Activated CD4-positive, alpha-beta T cell treated with anti-CD3 and anti-CD28 coated beads, Interleukin-2, Interleukin-6, amounts not matched to agents 100 ng/mL and 50 ng/mL, durations not matched to agents 16 hours and 8 hours (primary cell): ENCODE data around the gene CPA4.
"Not testable (repeated sequence)": the region's sequence is repeated elsewhere in the genome, so short reads cannot be mapped to it uniquely, and the experiment has no call there.

ENCODE experiments used
- DNase-seq: peaks from one replicate; pipeline ENCODE4 v3.0.0-alpha.2; 2020

CPA4 gene

DNA sequence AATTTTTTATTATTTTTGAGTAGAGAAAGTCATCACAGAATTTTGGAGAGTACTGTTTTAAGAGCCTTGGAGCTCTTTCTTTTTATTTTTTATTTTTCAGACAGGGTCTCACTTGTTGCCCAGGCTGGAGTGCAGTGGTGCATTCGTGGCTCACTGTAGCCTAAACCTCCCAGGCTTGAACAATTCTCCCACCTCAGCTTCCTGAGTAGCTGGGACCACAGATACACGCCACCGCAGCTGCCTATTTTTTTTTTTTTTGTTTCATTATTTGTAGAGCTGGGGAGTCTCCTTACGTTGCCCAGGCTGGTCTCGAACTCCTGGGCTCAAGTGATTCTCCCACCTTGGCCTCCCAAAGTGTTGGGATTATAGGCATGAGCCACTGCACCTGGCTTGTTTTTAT, 10.6 kb downstream of the CPA4 start:
- no peak for DNase-seq

DNA sequence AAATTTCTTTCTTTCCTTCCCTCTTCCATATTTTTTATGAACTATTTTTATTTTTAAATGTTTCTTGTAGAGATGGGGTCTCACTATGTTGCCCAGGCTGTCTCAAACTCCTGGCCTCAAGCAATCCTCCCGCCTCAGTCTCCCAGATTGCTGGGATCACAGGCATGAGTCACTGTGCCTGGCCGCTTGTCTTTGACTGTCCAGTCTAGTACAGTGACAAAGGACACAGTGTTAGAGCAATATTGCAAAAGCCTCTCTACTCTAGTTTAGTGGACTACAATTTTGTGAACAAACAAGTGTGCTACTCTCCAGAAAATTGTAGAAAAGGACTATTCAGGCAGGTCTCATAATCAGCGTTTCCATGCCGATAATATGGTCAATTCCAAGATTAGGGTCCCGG, 11.0 kb downstream of the CPA4 start:
- DNase-seq: no peak

DNA sequence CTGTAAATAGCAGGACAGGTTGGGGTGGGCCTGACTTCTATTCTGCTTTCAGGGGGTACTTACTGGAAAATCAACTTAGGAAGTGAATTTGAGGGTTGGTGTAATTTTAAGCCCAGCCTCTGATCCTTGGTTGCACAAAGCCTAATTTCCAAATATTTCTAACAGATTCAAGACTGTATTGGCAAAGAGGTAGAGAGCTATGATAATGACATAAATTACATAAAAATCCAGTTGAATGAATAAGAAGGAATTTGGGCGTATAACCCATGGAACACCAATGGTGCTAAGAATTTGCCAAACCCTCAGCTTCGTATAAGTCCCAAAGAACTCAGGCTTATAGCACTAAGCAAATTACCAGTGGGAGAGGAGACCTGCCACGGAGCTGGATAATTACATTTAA, 11.9 kb downstream of the CPA4 start:
- no peak for DNase-seq

DNA sequence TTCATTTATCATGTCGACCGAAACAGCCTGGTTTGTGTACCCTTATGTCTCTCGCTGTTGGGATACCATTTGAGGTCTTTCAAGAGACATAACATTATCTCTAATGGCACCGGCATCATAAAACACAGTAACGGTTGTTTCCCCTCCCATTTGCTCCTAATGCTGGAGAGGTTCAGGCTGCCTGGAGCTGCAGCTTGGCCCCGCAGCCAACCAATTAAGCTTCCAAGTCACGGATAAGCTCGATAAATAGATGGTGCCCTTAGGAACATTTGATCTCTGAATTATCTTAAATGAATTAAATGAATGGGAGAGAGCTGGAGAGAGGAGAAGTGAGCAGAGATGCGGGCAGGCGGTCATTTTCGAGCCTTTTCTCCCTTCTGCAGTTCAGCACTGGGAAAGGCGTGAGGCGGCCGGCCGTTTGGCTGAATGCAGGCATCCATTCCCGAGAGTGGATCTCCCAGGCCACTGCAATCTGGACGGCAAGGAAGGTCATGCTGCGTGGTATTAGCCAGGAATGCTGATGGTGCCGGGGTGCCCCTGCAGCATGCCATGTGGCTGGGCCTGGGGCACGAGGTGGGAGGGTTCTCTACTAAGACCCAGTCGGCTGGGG, 12.6 kb downstream of the CPA4 start:
- DNase-seq: no peak

DNA sequence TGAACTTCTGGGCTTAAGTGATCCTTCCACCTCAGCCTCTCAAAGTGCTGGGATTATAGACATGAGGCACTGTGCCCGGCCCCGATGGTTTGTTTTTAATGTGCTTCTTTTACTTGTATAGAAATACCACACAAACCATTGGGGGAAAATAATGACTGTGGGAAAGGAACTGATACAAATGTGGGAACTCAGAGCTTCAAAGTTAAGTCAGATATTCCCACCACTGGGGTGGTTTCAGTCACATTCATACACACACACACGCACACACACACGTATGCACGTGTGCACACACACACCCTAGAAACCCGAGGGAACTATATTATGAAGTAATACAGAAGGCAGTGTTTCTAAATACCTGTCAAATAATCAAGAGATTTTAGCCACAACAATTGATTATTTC, 17.0 kb downstream of the CPA4 start:
- no peak for DNase-seq

DNA sequence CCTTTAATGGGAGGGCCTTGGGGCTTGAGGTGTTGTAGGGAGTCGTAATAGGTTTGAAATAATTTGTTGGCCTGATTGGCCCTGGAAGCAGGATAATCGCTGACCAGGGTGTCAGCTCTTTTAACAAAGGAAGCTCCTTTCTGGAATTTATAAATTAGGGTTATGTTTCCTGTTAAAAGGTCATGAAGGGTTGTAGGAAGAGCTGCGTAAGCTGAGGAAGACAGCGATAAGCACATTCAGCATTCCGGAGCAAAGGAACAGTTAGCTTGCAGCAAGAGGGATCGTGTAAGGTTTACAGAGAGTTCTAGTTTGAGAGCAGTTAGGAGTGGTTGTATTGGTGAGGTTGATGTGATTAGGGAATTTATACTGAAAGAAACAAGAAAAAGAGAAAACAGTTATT, 21.3 kb downstream of the CPA4 start:
- no peak for DNase-seq

DNA sequence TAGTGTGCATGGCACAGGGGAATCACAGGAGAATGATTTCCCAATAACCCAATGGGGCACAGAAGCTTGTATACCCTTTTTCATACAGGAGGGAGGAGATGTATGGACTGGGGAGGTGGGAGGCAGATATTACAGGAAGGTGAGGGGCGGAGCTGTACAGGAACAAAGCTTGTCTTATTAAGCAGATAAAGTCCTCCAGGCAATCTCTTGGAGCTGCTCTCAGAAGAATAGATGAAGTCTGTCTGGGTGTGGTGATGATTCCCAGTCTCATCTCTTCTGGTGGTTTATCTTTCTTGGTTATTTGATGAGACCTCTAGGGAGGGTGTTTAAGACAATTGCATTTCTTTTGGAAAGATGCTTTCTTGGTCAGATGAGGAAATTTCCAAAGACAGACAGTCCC, 26.6 kb downstream of the CPA4 start:
- no peak for DNase-seq

DNA sequence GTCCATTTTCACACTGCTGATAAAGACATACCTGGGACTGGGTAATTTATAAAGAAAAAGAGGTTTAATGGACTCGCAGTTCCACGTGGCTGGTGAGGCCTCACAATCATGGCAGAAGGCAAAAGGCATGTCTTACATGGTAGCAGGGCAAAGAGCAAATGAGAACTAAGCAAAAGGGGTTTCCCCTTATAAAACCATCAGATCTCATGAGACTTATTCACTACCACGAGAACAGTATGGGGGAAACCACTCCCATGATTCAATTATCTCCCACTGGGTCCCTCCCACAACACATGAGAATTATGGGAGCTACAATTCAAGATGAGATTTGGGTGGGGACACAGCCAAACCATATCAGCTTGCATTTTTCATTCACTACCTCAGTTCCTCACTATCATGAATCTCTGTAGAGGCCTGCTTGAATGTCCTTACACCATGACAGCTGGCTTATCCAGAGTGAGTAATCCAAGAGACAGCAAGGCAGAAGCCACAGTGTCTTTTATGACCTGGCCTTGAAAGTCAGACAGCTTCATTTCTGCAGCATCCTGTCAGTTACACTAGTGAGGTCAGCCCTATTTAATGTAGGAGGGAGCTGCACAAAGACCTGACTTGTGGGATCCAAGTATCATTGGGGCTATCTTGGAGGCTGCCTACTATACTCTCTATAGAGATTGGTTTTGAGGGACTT, 28.7 kb downstream of the CPA4 start:
- not testable (repeated sequence) for DNase-seq

DNA sequence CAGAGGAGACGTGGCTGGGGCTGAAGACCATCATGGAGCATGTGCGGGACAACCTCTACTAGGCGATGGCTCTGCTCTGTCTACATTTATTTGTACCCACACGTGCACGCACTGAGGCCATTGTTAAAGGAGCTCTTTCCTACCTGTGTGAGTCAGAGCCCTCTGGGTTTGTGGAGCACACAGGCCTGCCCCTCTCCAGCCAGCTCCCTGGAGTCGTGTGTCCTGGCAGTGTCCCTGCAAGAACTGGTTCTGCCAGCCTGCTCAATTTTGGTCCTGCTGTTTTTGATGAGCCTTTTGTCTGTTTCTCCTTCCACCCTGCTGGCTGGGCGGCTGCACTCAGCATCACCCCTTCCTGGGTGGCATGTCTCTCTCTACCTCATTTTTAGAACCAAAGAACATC, 29.7 kb downstream of the CPA4 start:
- no peak for DNase-seq

DNA sequence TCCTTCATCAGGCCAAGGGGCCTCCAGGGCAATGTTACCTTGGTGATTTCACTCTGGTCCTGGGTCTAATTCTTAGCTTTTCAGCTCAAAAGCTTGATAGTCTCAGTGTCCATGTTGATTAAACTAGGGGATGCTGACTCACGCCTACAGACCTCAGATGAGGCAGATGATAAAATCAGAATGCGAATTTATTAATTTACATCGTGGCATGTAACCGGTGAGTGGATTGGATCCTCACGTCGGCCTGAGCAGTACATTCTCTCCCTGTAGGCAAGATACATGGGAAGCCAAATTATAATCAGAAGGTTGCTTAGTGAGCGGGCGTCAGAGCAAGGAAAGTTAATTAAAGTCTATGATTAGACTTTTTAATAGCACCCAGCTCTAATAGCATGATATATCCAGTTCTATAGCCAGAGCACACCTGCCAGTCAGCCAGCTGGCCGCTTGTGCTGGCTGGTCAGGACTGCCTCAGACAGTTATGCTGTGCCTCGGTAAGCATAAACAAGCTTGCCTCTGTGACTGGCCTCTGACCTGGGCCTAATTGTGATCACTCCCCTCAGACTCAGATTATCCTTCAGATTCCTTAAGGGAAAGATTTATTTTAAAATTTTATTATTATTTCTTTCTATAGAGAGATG, 31.5 kb downstream of the CPA4 start:
- DNase-seq: no peak

DNA sequence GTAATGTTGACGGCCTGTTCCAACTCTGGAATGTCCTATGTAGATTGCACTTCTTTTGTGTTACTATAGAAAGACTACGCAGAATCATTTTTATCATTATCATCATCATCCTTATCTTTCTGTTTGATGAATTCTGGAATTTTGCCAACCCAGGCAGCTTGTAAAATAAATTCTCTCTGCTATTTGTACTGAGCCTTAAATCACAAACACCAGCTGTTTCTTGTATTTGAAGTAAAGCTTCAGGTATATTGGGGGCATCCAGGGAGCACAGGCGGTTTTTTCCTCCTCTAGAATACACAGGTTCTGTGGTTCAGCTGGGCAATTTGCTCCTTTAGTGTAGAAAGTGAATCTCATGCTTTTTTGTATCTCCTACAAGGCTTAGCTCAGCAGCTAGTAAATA, 36.7 kb downstream of the CPA4 start:
- no peak for DNase-seq

DNA sequence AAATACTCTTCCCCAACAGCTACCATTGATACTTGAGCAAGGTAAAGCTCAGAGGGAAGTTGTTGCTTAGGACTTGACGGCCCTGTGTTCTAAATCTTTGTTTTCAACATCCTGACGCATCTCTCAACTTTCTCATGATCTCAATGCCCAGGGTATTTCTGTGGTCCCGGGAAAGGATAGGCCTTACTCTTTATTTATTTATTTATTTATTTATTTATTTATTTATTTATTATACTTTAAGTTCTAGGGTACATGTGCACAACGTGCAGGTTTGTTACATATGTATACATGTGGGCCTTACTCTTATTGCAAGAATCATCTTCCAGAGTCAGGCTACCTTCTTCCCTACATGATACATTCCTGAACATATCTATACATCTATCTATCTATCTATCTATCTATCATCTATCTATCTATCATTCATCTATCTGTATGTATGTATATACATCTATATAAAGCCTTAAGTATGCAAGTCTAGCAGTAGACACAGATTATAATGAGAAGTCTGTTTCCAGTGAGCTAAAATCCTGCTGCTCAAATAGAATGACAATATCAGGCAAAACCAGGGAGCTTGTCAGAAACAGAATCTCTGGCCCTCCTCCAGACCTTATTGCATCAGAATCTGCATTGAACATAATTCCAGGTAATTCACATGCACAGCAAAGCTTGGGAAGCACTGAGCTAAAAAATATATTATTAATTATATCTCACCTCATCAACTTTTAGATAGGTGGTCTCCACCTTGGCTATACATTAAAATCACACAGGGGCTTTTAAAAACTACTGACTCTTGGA, 39.5 kb downstream of the CPA4 start:
- DNase-seq: no peak

DNA sequence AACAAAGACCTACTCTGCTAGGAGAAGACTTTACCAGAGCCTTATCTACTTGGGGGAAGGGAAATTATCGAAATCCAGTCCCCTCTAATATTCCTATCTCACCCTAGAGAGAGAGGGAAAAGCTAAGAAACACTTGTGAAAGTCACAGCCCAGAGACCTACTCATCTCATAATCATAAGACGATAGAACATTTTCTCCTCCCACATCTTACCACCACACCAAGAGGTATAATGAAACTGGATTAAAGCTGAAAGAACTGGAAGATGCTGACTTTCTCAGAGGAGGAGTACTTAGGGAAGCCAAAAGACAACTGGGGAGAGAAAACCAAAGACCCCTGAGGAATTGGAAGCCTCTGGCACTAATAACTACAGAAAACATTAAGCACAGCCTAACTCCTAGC, 40.9 kb downstream of the CPA4 start:
- no peak for DNase-seq

DNA sequence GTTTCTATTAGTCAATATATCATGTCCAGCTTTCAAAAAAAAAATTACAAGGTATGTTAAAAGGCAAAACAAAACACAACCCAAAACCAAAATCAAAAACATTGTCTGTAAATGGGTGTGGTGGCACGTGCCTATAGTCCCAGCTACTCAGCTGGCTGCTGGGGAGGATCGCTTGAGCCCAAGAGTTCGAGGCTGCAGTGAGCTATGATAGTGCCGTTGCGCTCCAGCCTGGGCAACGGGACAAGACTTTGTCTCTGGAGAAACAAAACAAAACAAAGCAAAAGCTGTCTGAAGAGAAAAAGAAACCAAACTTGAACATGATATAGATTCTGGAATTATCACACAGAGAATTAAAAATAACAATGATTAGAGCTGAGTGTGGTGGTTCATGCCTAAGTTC, 41.3 kb downstream of the CPA4 start:
- DNase-seq: no peak

DNA sequence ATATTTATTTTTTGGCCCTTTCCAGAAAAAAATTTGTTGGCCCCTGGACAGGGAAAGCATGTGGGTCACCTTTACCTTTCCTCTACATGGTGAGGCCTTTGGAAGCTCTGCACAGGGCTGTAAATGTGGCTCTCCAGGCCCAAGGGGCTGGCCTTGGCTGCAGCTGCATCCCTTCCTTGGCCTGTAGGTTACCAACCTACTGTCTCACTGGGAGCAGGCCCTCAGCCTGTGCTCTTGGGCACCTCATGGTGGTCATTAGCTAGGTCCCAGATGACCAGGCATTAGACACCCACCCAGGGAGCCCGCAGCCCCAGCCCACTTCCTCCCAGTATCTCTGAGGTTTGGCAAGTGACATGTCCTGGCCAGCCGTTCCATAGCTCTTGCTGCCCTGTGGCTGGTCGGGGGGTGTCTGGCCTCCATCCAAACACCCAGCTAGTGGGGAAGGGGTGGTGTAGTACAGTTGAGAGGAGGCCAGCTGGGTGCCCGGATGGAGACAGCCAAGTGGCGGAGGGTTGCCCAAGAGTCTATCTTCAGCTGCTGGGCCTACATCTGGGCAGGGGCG, 44.5 kb downstream of the CPA4 start:
- DNase-seq: no peak

DNA sequence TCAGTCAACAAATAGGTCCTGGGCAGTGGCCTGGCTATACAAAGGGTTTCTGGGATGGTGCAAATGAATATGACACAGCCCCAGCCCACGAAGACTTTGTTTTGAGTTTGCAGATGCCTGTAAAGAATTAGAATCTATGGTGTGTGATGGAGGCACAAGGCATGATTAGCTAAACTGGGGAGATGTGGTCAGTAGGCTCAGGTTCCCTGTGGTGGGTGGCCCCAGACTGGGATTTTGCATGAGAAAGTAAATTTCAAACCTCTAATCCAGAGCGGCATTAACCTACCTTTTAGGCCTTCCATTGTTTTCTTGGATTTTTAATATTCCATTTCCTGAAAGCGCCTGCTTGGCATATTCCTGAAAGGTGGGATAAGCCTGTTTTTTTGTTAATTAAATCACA, 45.3 kb downstream of the CPA4 start:
- DNase-seq: no peak

DNA sequence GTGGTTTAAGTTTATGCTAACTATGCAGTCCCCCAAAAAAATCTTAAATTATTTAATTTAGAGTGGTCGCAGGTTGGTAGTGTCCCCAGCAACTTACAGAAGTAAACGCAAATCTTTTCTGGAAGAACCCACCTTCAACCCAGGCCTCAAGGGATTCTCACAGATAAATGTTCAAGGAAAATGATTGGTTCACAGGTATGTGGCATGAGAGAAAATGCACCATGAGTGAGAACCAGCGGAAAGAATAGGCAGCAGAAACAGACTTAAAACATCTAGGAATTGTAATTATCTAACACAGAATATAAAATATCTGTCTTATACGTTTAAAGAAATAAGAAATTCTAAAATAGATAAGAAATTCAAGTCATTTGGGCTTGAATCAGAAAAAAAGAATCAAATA, 48.9 kb downstream of the CPA4 start:
- DNase-seq: no peak

DNA sequence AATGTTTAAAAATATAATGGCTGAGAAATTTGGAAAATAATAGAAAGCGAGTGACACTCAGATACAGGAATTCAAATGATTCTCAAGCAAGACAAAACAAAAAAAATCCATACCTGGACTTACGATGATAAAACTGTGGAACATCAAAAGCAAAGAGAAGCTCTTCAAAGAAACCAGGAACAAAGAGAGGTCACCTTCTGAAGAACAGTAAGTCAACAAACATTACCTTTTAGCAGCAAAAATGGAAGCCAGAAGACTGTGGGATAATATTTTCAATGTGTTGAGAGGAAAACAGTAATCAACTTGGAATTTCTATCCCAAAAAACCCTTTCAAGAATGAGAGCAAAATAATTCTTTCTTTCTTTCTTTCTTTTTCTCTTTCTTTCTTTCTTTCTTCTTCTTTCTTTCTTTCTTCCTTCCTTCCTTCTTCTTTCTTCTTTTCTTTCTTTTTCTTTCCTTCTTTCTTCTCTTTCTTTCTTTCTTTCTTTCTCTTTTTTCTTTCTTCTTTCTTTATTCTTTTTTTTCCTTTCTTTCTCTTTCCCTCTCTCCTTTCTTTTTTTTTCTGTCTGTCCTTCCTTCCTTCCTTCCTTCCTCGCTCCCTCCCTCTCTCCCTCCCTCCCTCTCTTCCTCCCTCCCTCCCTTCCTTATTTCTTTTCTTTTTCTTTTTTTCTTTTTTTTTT, 49.9 kb downstream of the CPA4 start:
- no peak for DNase-seq

DNA sequence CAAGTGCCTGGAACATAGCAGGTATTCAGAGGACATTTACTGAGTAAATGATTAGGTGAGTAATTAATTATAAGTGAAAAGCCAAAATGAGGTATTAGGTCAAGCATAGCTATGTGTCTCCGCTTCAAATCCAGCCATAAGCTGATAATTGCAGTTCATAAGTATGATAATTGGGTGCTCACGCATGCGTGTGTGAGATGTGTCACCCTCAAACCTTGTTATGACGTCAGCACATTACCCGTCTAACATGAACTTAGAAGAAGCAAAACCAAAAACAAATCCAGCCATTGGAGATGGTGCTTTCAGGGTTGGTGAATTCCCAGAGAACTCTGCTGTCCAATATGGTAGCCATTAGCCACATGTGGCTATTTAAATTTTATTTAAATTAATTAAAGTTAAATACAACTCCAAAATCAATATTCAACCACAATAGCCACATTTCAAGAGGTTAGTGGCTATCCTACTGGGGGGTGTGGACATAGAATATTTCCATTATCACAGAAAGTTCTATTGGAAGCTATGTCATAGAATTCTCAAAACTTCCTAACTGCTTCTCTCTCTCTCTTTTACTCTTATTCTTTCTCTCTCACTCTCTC, 51.4 kb downstream of the CPA4 start, which contains the start of gene CPA5:
TSS of gene CPA5 (plus strand) at position 546 of the 596 bp plus-strand sequence. CDS start 1,670 bp downstream, outside the sequence.
- DNase-seq: no peak

DNA sequence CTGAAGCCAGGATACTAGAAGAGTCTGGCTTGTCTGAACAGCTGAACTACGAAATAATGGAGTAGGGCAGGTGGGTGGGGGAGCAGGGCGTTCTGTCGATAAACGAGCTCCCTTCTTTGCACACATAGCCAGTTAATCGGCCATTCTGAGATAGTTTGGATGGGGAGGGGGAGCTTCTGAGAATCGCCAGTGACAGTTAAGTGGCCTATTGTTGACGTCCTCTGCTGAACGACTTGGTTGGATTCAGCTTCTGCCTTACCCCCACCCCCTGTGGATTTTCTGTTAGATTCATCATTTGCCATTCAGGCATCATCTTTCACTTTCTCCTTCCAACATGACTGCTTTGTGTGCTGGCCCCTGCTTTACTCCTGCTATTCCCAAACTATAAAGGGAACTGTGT, 52.2 kb downstream of the CPA4 start:
- no peak for DNase-seq

DNA sequence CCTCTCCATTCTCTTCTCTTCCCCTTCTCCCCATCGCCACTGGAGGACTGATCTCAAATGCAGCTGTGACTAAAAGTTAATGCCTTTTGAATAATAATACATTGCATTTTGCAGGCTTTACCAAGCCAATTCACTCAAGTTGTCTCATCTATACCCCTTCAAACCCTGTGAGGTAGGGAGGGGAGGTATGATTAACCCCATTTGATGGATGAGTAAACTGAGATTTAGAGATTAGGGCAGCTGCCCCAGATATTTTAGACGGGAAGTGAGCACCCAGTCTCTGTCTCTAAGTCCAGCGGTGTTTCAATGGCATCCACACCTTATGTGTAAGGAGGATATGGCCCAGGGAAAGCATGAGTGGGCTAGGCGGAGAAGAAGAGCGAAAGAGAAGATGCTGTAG, 52.8 kb downstream of the CPA4 start:
- DNase-seq: no peak

DNA sequence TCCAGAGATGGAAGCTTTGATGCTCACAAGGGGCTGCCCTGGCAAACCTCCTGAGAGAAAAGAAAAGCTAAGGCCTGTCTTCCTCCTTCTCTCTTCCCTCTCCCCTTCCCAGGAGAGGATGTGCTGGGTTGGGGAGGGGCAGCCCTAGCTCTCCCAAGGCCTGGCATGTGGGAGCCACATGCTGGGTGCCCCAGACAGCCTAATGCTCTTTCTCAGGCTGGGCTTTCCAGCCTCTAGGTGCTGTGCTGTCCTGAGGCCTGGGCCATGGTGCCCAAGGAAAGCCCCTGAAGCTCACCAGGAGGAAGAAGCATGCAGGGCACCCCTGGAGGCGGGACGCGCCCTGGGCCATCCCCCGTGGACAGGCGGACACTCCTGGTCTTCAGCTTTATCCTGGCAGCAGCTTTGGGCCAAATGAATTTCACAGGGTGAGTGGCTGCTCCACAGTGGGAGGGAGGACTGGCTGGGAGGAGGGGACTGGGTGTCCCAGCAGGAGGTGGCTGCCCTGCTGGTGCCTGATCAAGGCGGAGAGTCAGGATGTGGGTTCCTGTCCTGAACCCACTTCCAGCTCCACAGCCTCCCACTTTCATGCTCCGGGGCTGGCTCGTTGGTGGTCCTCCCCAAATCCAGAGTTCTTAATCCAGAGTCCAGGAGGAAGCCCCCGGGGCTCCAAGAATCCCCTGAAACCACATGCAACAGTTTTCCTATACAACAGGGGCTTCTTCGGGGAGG, 53.4 kb downstream of the CPA4 start:
- no peak for DNase-seq
